GM19455 (cell line): Measurements from ENCODE around the gene OPRM1.
"Not testable (repeated sequence)": the region's sequence is repeated elsewhere in the genome, so short reads cannot be mapped to it uniquely, and the experiment has no call there.

Experiments used
- ATAC-seq: cut with Tn5 transposase; IDR thresholded peaks from one replicate; pipeline ENCODE4 v1.9.1; 2021; ENCODE audit not compliant: unreplicated experiment

OPRM1 gene

GRCh38 chr6:154238831-154239230 is 199.8 kb downstream of the OPRM1 start:
- no peak for ATAC-seq

GRCh38 chr6:154239392-154239791 is 200.4 kb downstream of the OPRM1 start:
- no peak for ATAC-seq

GRCh38 chr6:154241061-154241460 is 202.0 kb downstream of the OPRM1 start:
- not testable (repeated sequence) for ATAC-seq

- no peak for ATAC-seq
Measured at GRCh38 chr6:154241581-154241980, 202.5 kb downstream of the OPRM1 start.

- no peak for ATAC-seq
Measured at GRCh38 chr6:154242617-154243357, 203.7 kb downstream of the OPRM1 start.

- no peak for ATAC-seq
Measured at GRCh38 chr6:154243793-154244750, 205.0 kb downstream of the OPRM1 start.

- no peak for ATAC-seq
Measured at GRCh38 chr6:154245506-154245905, 206.5 kb downstream of the OPRM1 start.

- ATAC-seq = no peak
Measured at GRCh38 chr6:154246723-154247118, 207.7 kb downstream of the OPRM1 start.

- ATAC-seq = peak; percentile 41
Measured at GRCh38 chr6:154247119-154247861, 208.2 kb downstream of the OPRM1 start.

GRCh38 chr6:154249499-154250298 is 210.7 kb downstream of the OPRM1 start:
- ATAC-seq = peak; percentile 64

GRCh38 chr6:154251116-154251515 is 212.1 kb downstream of the OPRM1 start:
- no peak for ATAC-seq

- ATAC-seq = no peak
Measured at GRCh38 chr6:154252678-154253077, 213.6 kb downstream of the OPRM1 start.

- ATAC-seq = no peak
Measured at GRCh38 chr6:154257067-154257466, 218.0 kb downstream of the OPRM1 start.

GRCh38 chr6:154258064-154258757 is 219.2 kb downstream of the OPRM1 start:
- ATAC-seq = peak; percentile 61

GRCh38 chr6:154261688-154262397 is 222.8 kb downstream of the OPRM1 start:
- ATAC-seq = no peak

GRCh38 chr6:154266560-154267099 is 227.6 kb downstream of the OPRM1 start:
- ATAC-seq = no peak

GRCh38 chr6:154267508-154268106 is 228.6 kb downstream of the OPRM1 start:
- no peak for ATAC-seq

- ATAC-seq = no peak
Measured at GRCh38 chr6:154268486-154268885, 229.4 kb downstream of the OPRM1 start.

- ATAC-seq = no peak
Measured at GRCh38 chr6:154274168-154274567, 235.1 kb downstream of the OPRM1 start.
